CD4-positive, alpha-beta T cell treated with Interleukin-6 for 4 hours (primary cell): Measurements from ENCODE around the gene AKAP13.
A peak's percentile ranks its signal among the peaks of the same experiment; 100 is the strongest.
"Not testable (repeated sequence)": the region's sequence is repeated elsewhere in the genome, so short reads cannot be mapped to it uniquely, and the experiment has no call there.

Experiments
- DNase-seq: peaks from one replicate; pipeline ENCODE4 v3.0.0-alpha.2; 2020; ENCODE audit warnings: mixed read lengths

AKAP13 gene

DNA sequence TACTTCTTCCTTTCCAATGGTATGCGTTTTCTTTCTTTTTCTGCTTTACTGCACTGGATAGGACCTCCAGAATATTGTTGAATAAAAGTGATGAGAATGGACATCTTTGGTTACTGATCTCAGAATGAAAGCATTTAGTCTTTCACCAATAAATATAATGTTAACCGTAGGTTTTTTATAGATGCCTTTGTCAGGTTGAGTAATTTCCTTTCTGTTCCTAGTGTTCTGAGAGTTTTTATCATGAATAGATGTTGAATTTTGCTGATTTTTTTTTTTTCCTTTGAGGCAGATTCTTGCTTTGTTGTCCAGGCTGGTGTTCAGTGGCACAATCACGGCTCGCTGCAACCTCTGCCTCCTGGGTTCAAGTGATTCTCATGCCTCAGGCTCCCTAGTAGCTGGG lies 255.9 kb downstream of the AKAP13 start:
- DNase-seq: no peak

DNA sequence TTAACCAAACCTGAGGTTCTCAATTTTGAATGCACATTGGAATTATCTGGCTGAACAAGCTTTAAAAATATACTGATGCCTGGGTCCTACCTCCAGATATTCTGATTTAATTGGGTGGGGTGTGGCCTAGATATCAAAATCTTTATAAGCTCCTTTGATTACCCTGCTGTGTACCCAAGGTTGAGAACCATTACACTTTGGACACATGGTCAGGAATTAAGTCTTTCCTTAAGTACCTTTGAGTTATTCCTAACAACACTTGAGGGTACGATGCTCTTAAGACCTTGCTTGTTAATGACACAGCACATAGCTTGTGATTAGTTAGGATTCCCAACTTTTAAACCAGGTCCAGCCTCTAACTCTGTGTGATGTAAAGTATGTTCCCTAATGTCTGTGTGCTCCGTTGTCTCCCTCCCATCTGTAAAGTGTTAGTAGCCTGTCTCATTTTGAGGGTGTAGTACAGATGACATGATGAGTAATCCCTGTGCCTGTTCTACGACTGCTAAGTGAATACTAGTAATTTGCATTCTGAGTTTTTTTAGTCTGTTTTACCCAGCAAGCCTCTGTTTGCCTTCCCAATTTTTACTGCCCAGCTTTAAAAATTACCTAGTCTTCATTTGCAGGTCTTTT lies 259.5 kb downstream of the AKAP13 start:
- DNase-seq: no peak

DNA sequence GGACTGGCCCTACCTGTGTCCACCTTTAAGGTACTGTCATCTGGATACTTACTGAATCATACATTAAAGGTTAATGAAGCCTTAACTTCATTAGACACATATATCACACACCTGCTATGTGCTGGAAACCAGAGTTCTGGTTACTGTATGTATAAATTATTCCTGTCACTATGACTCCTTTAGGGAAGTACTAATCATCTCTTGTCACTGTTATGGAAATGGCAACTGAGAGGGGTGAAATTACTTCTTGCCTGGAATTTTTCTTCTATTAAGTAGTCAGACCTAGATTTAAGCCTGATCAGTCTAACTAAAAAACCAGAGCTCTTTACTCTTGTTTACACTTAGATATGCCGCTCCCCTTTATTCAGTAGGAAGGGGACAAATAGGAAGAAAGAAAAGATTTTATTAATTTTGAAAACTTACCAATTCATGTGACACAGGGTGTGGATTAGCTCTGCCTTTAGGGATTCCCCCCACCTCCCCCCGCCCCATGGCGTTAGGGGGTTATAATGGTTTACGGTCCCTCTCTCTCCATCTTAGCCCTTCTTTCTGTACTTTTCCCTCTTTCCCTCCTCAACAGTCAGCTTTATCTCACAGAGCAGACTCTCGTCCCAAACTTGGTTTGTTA lies 261.8 kb downstream of the AKAP13 start:
- DNase-seq: no peak

DNA sequence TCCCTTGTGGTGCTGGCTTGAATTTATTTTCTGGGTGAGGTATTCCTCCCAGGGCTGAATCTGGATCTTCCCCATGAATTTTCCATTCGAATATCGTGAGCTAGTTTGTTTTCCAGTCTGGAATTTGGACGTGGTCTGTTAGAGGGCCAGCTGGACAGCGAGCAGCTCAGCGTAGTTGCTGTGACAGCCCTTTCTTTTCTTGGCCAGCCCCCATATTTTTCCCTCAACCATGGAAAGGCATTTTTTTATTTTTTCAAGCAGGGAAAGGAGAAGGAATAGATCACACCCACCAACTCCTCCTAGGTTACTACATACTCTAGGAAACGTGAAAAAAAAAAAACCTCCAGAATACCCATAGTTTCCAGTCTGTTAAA lies 262.3 kb downstream of the AKAP13 start:
- no peak for DNase-seq

DNA sequence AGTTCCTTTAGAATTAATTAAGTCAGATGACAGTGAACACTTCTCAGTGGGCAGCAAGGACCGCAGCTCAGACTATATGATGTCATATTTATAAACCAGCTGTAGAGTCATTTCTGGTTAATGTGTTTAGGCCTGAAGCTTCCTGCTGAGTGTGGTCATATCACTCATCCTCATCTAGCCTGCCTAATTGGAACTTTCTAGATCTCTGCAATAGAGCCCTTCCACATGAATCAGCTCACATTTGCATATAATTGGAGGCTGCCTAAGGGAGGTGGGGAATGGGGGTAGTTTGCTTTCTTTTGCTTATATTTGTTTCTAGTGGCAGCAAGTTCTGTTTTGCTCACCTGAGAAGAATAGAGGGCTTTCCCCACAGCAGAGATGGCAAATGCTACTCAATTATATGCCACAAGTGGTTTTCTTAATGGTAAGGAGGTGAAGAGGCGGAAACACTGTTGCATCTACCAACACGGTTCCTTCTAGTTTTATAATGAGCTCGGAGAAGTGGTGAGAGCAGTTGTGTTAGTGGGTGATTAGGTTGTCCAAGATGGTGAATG lies 266.2 kb downstream of the AKAP13 start:
- DNase-seq: peak; percentile 26

DNA sequence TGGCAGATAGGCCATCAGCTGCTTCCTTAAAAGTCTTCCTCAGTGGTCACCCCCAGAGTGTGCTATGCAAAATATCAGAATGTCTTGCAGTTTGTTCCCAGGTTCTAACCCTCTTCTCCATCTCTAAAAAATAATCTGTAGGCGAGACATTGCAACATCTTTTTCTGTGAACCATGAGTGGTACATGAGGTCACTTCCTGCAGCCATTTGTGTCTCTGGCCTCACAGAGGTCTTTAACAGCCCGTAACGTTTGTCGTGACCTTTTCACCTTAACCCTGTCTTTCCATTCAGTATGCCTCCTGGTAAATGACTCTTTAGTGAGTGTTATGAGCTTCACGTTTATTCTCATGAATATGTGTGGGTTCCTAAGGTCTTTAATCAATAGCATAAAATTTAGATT lies 269.0 kb downstream of the AKAP13 start:
- no peak for DNase-seq

DNA sequence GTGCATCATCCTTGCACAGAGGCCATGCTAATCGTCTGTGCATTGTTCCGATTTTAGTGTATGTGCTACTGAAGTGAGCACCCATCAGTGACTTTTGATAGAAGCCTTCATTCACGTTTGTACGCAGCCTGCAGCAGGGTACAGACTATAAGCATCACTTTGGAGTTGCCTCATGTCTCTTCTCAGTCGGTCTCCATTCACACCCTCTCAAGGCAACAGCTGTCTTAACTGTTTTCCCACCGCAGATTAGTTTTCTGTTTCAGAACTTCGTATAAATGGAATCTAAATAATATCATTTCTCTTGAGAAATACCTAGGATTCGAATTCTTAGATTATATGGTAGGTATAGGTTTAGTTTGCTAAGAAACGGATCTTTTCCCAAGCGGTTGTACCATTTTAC lies 271.1 kb downstream of the AKAP13 start:
- DNase-seq: no peak

DNA sequence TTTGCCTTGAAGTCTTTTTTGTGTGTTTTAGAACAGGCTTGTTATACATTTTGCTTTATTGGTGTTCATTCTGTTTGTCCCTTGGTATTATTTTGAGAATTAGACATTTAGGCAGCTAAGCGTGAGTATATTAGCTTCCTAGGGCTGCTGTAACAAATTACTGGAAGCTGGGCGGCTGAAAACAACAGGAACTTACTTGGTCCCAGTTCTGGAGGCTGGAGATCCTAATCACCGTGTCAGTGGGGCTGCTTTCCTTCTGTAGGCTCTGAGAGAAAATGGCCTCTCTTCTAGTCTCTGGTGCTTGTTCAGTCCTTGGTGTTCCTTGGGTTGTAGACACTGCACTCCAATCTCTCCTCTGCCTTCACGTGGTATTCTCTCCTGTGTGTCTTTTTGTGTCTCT lies 272.1 kb downstream of the AKAP13 start:
- no peak for DNase-seq

DNA sequence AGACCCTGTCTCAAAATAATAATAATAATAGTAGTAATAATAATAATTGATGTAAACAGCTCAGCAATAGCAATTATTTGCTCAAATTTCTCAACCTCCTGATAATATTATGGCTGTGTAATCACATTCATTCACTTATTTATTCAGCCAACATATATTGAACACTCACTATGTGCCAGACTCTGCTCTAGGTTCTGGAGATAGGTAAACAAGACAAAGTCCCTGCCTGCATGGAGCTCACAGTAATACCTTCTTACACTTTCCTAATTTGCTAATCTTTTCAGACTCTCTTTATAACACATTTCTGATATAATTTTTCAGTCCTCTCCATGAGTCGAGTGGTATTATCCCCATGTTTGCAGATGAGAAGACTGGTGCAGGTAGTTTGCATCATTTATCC lies 276.7 kb downstream of the AKAP13 start:
- no peak for DNase-seq

DNA sequence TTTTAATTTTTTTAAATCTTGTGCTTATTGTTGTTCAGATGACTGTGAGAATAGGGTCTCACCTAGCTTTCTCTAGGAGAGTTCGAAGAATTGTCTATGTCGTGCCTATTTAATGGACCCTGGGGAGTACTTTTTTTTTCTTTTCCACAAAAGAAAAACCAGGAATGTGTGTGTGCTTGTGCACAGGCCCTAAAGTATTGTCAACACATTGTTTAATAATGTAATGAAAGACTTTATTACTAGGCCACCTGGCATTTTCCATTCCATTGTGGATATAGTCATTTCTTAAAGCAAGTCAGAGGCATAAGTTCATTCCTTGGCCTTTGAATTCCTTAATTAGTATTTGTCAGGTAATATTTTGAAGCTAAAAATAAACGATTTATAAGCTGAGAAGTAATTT lies 278.4 kb downstream of the AKAP13 start:
- DNase-seq: no peak

DNA sequence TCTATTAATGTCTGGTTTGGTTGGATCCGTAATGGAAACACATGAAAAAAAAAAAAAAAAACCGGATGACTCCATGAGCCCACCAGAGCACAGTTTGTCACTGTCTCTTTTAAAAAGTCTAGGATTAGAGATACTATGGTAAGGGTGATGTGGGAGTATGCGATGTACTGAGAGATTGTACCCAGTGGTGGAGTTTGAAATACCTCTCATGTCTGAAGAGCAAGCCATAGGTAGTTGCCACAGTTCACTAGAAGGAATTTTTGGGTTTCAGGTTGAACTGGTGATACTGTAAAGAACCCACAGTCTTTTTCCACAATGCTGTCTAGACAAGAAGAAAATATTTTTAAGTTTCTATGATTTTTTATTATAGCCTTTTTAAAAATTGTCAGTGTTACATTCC lies 281.5 kb downstream of the AKAP13 start:
- DNase-seq: no peak

DNA sequence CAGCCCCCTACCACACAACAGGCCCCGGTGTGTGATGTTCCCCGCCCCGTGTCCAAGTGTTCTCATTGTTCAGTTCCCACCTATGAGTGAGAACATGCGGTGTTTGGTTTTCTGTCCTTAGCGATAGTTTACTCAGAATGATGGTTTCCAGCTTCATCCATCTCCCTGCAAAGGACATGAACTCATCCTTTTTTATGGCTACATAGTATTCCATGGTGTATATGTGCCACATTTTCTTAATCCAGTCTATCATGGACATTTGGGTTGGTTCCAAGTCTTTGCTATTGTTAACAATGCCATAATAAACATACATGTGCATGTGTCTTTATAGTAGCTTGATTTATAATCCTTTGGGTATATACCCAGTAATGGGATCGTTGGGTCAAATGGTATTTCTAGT lies 285.3 kb downstream of the AKAP13 start:
- not testable (repeated sequence) for DNase-seq

DNA sequence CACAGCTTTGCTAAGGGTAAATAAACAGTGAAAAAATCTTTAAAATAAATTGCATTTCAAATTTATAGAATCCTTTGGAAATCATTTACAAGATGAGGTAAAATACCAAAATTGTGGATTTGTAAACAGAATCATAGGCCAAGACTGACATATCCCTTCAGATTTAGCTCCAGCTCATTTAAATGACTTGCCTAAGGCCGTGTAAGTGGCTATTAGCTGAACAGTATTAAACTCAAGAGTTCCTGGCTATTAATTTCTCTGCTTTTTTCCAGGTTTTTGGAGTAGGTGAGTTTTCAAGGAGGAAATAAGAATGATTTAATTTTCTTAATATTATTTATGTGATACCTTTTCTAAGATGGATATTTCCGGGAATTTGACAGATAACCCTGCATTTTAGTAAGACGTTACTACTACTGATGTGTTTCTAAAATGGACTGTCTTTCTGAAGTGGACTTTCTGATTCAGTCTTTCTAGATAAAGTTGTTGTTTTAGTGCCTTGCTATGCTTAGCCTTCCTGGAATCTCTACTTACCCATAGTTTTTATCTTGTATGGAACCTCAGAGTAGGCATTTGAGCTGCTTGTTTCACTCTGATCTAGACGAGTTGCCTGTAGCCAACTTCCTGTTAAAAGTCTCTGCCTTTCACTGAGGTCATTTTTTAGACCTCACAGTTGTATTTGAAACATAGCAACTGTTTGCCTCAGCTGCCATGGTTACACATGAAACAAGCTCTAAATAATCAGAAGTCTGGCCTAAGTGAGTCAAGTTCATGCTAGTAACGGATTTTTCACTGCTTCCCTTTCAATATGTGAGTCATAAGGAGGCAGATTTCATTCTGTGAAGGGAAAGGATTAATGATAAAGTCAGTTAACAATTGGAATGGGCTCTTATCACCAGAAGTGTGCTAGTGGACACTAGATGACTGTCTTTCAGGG lies 287.4 kb downstream of the AKAP13 start:
- peak; percentile 70 for DNase-seq

DNA sequence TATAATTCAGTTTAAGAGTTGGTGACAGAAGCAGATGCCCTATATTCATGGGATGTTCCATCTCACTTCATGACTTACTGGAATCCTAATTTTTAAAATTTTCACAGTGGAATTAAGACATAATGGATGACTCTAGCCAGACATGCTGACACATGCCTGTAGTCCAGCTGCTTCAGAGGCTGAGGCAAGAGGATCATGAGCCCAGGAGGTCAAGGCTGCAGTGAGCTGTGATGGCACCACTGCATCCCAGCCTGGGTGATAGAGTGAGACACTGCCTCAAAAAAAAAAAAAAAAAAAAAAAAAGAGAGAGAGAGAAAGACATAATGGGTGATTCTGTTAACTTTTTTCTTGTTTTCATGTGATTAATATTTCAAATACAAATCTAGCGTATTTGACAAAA lies 290.8 kb downstream of the AKAP13 start:
- DNase-seq: no peak

DNA sequence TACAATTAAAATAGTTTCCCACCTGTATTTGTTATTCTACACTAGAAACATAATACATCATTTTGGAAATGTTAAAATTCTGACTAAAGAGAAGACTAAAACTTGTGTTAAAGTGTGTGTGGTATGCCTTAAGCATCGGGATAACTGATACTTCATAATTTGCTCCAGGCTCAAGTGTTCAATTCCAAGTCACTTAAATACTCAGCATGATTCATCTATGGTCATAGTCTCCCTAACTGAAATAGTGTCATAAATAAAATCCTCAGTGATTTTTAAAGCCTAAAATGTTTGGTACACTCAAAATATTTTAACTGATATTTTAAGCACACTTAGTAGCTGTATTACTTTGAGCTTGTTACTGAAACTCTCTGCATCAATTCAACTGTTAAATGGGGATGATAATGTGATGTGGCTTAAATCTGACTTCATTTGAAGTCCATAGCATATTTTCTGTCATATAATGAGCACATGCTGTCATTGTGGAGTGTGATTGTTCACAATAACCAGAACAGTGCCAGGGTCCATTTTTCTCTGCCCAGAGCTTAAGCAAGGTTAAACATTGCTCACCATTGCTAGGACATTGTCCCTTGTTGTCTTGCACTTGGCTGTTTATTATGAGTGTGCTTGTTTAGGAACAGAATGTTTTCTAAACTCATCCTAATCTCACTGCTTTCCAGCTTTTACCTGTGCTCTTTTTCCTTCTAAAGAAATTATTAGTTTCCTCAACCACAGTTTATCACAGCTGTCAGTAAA lies 292.1 kb downstream of the AKAP13 start:
- DNase-seq: no peak

DNA sequence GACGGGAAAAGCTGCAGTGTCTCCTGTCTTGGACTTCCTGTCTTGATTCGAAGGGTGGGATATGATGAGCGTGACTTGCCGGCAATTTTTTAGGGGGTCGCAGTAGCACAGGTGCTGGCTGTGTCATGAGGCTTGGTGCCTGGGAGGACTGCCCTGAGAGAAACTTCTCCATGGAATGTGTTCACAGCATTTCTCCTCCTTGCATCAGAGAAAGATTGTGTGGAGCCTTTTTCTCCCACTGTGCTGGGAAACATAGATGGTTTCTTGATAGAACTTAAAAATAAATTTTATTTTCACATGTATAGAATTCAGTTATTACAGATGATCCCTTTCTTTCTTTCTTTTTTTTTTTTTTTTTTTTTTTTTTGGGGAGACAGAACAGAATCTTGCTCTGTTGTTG lies 292.9 kb downstream of the AKAP13 start:
- DNase-seq: no peak

DNA sequence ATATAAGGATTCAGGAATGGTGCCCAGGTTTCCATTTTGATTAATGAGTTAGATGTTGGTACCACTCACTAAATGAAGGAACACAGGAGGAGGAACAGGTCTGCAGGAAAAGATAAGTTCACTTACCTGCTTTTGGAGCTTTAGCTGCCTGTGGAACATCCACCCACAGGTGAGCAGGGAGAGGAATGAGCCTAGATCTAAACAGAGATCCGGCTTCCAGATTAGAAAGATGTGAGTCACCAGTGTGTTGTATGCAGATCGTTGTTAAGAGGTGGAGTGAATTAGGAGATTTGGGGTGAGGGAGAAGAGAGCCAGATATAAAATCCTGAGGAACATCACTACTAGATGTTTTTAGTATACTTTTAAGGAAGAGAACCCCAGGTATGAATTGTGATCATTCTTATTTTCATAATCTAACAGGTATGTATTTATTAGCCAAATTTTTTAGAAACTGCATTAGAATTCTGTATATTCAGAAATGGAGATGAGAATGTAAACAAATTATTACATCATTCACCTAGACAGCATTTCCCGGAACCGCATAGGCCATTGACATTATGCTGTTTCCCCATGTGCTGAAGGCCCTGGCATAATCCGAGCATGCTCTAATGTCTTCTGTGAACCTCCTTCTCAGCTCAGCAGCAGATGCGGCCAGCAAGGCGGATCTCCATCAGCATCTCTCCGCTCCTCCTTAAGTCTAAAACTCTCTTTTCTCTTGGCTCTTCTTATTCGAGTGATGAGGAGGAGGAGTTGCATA lies 296.1 kb downstream of the AKAP13 start:
- DNase-seq: no peak

DNA sequence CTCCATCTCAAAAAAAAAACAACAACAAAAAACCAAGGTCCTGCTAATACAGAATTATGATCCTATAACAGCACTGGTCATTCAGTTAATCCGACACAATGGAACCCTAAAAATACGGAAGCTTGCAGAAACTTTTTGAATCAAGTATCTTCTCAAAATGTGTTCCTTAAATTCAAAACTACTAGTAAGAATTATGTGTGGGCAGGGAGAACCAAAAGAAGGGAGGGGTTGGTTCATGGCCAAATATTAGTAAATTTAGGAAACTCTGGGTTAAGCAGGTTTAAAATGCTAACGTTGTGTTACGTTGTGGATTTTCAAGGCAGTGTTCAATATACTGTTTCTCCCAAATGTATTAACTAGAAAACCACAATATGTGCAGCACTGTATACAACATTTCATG lies 298.8 kb downstream of the AKAP13 start:
- DNase-seq: no peak

DNA sequence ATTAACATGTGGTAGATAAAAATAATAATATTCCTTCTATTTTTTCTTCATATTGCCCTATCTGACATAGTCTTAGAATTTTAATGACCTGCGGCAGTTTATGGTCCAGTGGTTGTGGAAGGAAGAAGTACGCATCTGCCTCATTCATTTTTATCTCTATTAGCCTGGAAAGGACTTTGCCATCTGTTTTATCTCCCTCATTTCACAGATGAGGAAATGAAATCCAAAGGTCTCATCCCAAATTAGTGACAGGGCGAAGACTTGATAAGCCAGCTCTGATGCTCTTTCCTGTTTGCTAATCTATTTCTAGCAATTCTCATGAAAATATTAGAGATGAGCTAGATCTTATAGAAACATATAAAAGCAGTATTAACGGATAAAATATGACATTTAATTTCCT lies 301.0 kb downstream of the AKAP13 start:
- no peak for DNase-seq

DNA sequence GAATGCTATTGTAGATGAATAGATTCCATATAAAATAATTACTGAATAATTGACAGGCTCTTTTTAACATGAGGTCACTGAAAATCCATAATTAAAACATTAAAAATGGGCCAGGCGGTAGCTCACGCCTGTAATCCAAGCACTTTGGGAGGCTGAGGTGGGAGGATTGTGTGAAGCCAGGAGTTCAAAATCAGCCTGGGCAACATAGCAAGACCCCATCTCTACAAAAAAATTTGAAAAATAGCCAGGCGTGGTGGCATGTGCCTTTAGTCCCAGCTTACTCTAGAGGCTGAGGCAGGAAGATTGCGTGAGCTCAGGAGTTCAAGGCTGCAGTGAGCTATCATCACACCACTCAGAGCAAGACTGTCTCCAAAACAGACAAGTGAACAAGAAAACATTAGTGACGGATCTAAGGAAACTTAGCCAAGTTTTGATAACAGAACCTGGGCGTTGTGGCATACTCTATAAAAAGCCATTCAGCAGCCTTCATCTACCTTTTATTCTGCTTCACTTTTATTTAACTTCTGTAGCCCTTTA lies 303.8 kb downstream of the AKAP13 start:
- DNase-seq: no peak

DNA sequence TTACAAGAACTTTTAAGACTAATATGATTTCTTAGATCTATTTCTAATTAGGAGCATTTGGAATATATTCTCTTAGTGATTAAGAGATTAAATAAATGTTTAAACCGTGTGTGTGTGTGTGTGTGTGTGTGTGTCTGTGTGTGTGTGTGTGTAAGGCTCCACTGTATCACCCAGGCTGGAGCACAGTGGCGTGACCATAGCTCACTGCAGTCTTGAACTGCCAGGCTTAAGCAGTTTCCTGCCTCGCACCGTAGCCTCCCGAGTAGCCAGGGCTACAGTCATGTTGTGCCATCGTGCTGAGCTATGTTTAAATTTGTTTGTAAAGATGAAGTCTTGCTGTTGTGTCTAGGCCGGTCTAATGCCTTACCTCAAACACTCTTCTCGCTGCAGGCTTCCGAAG lies 305.0 kb downstream of the AKAP13 start:
- DNase-seq: no peak

DNA sequence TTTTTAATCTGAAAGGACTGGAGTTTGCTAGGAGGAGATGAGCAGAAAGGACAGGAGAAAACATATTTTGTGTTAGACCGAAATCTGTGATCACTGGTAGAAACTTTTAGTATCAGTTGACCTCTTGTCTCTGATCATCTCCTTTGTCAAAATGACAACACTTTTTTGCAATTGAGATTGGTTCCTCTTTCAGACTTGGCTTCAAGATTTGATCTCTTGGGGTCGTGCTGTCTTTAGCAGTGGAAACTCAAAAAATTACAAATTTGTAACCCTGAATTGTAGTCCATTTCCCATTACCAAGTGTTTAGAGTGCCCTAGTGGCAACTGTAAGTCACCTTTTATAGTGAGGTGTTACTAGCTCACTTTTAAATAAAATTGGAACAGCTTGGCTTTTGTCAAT lies 306.9 kb downstream of the AKAP13 start:
- DNase-seq: no peak
